Esophagus squamous epithelium (tissue), 4 donors: ENCODE data around the gene NBPF9.
"Not testable (repeated sequence)": the region's sequence is repeated elsewhere in the genome, so short reads cannot be mapped to it uniquely, and the experiment has no call there.

Source experiments
- POLR2A ChIP-seq, 4 donors: fragments of 450-650 bp; IDR thresholded peaks; one replicate each; pipeline ENCODE4 v1.6.1; 2017; ENCODE audit warnings: antibody characterized with exemption in 4 of 4, mild to moderate bottlenecking in 4 of 4, moderate library complexity in 3 of 4
- TF ChIP-seq, protein P1 (sequence below), 6 experiments: fragments of 450-650 bp in 4 of 6; fragments of 200-600 bp in 2 of 6; sonication (generic) in 2 of 6; IDR thresholded peaks; one replicate each; pipeline ENCODE4 v1.5.1; 2016 to 2019; ENCODE audit warnings: antibody characterized with exemption in 6 of 6, mild to moderate bottlenecking in 4 of 6, moderate library complexity in 4 of 6

DNA sequence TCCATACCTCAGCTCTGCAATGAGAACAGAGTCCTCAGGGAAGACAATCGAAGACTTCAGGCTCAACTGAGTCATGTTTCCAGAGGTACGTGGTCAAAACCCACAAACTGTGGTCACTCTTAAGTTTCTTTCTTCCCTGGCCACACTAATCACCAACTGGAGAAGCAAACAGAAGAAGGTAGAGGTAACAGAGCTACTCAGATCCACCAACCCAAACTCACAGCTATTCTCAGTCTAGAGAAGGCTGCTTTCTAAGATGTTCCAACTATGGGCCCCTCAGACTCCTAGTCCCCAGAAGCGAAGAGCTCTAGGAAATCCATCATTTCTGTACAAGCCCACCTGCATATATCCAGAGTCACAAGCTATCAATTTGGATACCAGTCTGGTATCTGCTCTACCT is 84.8 kb downstream of the NBPF9 start:
- TF ChIP-seq, protein P1, sequence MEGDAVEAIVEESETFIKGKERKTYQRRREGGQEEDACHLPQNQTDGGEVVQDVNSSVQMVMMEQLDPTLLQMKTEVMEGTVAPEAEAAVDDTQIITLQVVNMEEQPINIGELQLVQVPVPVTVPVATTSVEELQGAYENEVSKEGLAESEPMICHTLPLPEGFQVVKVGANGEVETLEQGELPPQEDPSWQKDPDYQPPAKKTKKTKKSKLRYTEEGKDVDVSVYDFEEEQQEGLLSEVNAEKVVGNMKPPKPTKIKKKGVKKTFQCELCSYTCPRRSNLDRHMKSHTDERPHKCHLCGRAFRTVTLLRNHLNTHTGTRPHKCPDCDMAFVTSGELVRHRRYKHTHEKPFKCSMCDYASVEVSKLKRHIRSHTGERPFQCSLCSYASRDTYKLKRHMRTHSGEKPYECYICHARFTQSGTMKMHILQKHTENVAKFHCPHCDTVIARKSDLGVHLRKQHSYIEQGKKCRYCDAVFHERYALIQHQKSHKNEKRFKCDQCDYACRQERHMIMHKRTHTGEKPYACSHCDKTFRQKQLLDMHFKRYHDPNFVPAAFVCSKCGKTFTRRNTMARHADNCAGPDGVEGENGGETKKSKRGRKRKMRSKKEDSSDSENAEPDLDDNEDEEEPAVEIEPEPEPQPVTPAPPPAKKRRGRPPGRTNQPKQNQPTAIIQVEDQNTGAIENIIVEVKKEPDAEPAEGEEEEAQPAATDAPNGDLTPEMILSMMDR (IDR thresholded peaks at IDR 0.05) = not testable (repeated sequence)
- not testable (repeated sequence) for TF ChIP-seq POLR2A (IDR thresholded peaks at IDR 0.05)
